ENCODE results near the gene ITGBL1.

- TF ChIP-seq CTCF (IDR thresholded peaks at IDR 0.05) (no peak), POLR2A (IDR thresholded peaks at IDR 0.05) (no peak), POLR2AphosphoS5 (IDR thresholded peaks at IDR 0.05) (no peak)
Observed at GRCh38 chr13:101447852-101448251, 4.6 kb upstream of the ITGBL1 start.
